VCaP (cell line): Measurements from ENCODE around the gene CTBP2.

Experiments
- H3K27ac ChIP-seq: fragments of 450-650 bp; 2 replicates; pipeline ENCODE4 v1.5.1; 2017
- TF ChIP-seq, protein P1 (sequence below): fragments of 450-650 bp; conservative IDR thresholded peaks from 2 replicates; pipeline ENCODE4 v1.5.1; 2017; ENCODE audit warnings: mild to moderate bottlenecking, moderate library complexity

The CTBP2 gene

DNA sequence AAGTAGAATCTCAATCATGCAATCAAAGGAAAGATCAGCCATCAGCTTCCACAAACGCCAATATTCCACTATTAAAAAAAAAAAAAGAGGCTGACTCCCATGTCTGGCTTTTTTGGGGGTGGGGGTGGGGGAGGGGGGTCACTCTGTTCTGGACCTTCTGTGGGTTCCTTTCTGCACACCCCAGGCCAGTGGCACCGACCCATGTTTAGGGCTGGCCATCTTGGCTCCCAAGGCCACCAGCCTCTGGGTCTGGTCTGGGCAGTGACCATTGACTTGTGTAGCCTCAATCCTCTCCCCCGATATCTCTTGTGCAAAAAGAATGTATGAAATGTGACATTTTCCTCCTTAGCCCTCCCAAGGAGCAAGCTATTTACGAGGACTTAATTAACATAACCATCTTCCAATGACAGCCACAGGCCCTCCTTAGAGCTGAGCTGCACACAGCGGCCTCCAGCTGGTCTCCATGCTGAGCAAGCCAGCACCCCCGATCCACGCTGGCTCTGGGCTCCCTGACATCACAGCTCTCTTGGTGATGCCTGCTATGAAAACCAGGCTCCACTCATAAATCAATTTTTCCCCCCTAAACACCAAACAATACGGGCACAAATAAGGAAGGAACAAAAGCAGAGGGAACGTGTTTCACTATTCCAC, 118.4 kb downstream of the CTBP2 start:
- no peak overlapping the region for H3K27ac ChIP-seq
- TF ChIP-seq, protein P1, sequence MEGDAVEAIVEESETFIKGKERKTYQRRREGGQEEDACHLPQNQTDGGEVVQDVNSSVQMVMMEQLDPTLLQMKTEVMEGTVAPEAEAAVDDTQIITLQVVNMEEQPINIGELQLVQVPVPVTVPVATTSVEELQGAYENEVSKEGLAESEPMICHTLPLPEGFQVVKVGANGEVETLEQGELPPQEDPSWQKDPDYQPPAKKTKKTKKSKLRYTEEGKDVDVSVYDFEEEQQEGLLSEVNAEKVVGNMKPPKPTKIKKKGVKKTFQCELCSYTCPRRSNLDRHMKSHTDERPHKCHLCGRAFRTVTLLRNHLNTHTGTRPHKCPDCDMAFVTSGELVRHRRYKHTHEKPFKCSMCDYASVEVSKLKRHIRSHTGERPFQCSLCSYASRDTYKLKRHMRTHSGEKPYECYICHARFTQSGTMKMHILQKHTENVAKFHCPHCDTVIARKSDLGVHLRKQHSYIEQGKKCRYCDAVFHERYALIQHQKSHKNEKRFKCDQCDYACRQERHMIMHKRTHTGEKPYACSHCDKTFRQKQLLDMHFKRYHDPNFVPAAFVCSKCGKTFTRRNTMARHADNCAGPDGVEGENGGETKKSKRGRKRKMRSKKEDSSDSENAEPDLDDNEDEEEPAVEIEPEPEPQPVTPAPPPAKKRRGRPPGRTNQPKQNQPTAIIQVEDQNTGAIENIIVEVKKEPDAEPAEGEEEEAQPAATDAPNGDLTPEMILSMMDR, result no peak

DNA sequence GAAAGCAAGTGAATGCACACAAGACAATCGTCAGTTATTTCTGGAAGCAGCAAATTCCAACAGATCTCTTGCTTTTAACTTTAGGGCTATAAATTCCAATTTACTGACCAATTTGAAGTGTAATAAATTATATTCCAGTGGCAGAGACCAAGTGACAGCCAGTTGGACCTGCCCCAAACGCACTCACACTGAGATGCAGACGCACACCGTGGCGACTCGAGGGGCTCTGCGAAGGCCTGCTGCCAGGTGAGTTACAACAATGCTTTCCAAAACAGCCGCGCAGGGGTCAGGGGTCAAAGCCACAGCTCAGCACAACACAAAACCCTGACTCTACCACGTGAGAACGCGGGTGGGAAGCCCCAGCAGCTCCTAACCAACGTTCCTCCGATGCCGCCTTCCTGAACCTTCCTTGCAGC, 121.0 kb downstream of the CTBP2 start:
- TF ChIP-seq, protein P1, result no peak
- H3K27ac ChIP-seq, result no peak overlapping the region

DNA sequence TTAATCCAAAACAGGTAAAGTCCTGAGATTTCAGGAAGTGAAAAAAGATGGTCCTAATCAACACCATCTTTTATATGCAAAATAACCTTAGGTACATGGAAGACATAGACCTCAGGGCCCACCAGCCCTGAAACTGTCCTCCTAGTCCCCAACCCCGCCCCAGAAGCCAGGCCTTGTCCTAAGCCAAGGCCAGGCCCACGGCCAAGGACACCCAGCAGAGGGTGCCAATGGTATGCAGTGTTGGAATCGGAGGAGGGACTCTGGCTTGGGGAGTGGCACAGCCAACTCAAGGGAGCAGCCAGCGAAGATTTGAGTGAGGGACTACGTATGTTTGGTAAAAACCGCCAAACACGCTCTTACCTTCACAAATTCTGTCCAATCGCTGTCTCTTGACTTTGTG, 121.7 kb downstream of the CTBP2 start:
- no peak overlapping the region for H3K27ac ChIP-seq
- TF ChIP-seq, protein P1, result no peak

DNA sequence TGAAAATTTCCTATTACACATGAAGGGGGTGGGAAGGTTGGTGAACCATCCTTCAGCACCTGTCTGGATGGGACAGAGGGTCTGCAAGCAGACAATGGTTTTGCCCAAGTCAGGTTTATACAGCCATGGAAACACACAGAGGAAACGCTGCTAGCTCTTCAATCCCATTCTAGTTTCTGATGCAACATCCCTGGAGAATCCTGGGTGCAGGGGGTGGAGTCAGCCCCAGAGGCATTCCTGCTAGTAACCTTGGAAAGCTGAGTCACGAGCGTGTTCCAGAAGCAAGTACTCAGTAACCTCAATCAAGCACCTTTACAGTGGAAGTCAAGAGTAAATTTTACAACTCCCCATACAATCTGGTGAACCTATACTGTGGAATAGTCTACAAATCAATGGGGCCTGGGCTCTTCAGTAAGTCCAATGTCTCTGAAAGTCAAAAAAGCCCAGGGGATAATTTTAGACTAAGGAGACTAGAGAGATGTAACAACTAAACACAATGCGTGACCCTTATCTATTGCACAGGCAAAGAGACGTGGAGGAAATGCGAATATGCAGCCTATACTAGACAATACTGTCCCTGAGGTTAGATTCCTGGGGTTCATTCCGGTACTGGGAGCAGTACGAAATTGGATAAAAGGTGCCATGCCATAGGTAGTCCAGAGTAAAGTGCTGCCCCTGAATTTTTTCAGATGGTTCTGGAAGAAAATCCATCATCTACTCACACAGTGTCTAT, 123.1 kb downstream of the CTBP2 start:
- H3K27ac ChIP-seq, result no peak overlapping the region
- TF ChIP-seq, protein P1, result no peak

DNA sequence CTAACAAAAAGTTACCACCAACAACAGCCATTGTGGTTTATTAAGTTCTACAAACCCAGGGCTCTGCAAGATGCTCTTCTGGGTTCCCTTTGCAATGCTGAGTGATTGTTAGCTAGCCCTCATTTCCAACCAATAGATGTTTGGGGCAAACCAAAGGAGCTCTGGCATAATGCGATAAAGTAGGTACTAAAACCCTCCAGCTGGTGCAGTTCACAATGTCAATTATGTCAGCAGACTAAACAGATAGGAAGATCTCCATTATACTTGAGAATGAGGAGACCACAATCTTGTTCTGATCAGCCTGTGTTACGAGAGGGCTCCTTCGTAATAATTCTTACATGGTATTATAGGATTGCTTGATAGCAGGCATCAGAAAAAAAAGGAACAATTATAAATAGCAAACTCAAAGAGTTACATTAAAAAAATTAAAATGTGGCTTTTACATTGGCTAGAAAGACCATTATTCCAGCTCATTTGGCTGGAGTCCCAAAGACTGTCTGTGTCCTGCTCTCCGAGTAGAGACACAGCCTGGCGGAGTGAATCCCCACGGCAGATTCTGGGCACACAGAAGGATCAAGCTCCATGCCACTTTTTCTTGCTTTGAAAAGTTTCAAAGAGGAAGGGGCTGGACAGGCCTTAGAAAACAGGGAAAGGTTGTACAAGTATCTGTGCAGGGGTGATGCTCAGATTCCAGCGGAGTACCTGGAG, 124.6 kb downstream of the CTBP2 start:
- TF ChIP-seq, protein P1, result no peak
- H3K27ac ChIP-seq, result no peak overlapping the region

DNA sequence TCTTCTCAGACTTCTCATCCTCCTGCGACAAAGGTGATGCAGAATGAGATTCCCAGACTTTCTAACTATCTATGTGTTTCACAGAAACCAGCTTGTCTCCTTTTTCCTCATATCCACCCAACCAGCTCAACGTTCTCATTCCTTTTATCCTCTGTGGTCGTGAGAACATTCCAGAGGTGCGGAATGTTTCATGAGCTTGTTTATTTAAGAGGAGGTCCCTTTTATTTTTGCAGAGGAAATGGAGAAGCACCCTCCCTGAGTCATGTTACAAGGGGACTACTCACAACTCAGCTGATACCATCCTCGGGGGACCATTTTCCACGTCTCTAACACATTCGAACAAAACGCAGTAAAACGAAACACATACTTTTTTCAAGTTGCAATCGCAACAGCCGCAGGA, 125.2 kb downstream of the CTBP2 start:
- TF ChIP-seq, protein P1, result no peak
- no peak overlapping the region for H3K27ac ChIP-seq

DNA sequence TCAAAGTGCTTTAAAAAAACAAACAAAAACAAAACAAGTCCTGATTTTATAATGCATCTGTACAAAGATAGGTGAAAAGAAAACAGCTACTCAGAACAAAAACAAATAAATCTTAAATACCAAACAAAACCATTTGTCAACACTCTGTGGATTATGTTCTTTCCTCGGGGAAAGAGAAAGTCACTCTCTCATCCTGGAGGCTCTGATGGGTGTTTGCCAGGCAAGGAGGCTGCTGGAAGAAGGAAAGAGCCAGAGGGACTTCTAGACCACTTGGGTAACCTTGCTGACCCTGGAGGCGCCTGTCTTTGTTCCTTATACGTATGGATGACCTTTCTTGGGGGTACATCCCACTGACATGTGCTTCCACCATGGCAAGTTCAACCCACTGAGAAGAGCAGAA, 125.7 kb downstream of the CTBP2 start:
- no peak overlapping the region for H3K27ac ChIP-seq
- TF ChIP-seq, protein P1, result no peak
